ENCODE results near the gene PRKAG2.

Gene PRKAG2

DNA sequence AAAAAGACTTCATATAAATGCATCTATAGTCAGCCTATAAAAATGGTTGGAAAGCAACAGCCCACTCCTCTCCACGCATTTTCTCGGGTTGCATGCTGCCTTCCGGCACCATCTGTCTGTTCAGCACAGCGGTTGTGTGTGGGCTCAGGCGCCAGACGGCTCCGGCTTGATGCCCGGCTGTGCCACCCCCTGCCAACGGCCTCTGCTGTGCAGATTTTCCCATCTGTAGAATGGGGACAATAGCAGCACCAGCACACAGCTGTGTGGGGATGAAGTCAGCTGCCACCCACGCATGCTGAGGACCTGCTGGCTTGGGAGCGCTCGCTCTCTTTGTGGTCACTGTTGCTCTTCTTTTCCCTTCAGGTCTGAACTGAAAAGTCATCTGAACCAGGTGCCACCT is 19.5 kb downstream of the PRKAG2 start:
- H3K4me3 Mint-ChIP-seq: no peak overlapping the region
- no peaks in the 10 kb centered on the region for H3K9me3 Mint-ChIP-seq (ENCODE audit: low read depth)
- no peaks in the 10 kb centered on the region for H3K27me3 Mint-ChIP-seq
- H3K36me3 Mint-ChIP-seq: no peaks in the 10 kb centered on the region
- H3K27ac Mint-ChIP-seq: no peak overlapping the region
- H3K4me1 Mint-ChIP-seq (ENCODE audit: low read depth): peaks cover 24% of the 10 kb centered on the region

GRCh38 chr7:151856516-151856915 is 20.4 kb downstream of the PRKAG2 start:
- no peaks in the 10 kb centered on the region for H3K9me3 Mint-ChIP-seq (ENCODE audit: low read depth)
- no peak overlapping the region for H3K4me3 Mint-ChIP-seq
- no peaks in the 10 kb centered on the region for H3K27me3 Mint-ChIP-seq
- no peaks in the 10 kb centered on the region for H3K36me3 Mint-ChIP-seq
- peaks cover 29% of the 10 kb centered on the region for H3K4me1 Mint-ChIP-seq (ENCODE audit: low read depth)
- no peak overlapping the region for H3K27ac Mint-ChIP-seq

DNA sequence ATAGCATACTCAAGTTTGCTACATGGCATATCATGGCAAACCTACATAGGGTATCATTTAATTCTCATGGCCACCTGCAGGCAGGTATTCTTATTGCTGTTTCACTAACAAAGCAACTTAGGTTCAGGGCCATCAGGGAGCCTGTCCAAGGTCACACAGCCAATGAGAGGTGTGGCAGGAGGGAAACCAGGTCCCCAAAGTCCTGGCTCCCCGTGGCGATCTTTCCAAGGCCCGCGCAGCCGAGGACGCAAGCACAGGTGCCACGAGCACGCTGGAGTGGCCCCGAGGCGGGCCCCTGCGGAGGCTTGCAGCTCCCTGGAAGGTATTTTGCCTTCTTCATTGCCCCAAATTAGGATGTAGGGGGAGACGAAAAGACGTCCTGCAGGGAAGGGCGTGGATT is 20.8 kb downstream of the PRKAG2 start:
- H3K4me3 Mint-ChIP-seq: no peak overlapping the region
- no peaks in the 10 kb centered on the region for H3K36me3 Mint-ChIP-seq
- H3K27me3 Mint-ChIP-seq: no peaks in the 10 kb centered on the region
- peaks cover 33% of the 10 kb centered on the region for H3K4me1 Mint-ChIP-seq (ENCODE audit: low read depth)
- H3K9me3 Mint-ChIP-seq (ENCODE audit: low read depth): no peaks in the 10 kb centered on the region
- H3K27ac Mint-ChIP-seq: no peak overlapping the region

DNA sequence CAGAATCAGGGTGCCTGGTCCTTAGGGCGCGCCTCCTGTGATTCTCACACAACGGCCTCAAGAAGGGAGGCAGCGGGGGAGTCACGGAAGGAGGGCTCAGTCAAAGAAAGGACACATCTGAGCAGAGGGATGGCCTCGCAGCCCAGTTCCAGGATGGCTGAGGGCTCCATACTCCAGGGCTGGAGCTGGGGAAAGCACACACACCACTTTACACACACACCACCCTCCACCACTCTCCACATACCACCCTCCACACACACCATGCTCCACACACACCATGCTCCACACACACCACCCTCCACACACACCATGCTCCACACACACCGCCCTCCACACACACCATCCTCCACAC is 22.2 kb downstream of the PRKAG2 start:
- no peaks in the 10 kb centered on the region for H3K27me3 Mint-ChIP-seq
- no peak overlapping the region for H3K27ac Mint-ChIP-seq

DNA sequence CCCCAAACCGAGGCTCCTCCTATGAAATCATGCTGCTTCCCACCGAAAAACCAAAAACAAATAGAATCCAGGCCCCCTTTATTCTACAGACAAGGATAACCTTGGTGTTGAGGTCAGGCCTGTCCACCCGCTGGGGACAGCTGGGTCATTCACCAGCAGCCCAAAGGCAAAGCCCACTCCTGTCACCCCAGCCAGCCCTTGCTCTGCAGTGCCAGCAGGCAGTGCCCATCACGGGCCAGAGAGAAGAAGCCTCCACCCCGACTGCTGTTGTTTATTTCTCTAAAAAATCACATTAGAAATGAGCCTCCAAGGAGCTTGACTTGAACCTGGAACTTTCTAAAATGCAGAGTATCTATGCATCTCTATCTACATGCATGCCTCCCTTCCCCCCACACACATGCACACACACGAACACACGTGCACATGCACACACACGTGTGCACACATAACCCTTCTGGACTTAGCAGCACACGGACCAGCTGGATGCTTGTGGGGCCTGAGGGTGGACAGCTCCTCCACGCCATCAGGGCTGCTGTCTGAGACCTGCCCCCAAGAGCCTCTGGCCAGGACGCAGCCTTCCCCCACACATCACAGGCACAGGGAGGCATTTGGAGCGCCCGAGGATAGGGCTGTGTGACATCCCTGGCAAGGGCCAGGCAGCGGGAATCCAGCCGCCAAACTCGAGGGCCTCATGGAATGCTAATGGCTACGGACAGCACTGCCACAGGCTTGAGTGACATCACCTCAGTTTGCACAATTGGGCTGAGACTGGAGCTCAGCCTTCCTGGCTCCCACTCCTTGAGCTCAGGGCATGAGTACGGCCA is 22.8 kb downstream of the PRKAG2 start:
- Mint-ChIP-seq H3K4me1 (ENCODE audit: low read depth) (peaks cover 39% of the 10 kb centered on the region), H3K4me3 (no peak overlapping the region), H3K9me3 (ENCODE audit: low read depth) (no peaks in the 10 kb centered on the region), H3K36me3 (no peaks in the 10 kb centered on the region), H3K27me3 (no peaks in the 10 kb centered on the region), H3K27ac (no peak overlapping the region)

More for the DNA sequence above, 22.2 kb downstream of the PRKAG2 start:
- no peaks in the 10 kb centered on the region for H3K9me3 Mint-ChIP-seq (ENCODE audit: low read depth)
- H3K4me1 Mint-ChIP-seq (ENCODE audit: low read depth): peaks cover 39% of the 10 kb centered on the region
- no peaks in the 10 kb centered on the region for H3K36me3 Mint-ChIP-seq
- H3K4me3 Mint-ChIP-seq: no peak overlapping the region

GRCh38 chr7:151852486-151853396 is 24.2 kb downstream of the PRKAG2 start:
- no peaks in the 10 kb centered on the region for H3K27me3 Mint-ChIP-seq
- H3K27ac Mint-ChIP-seq: no peak overlapping the region
- no peaks in the 10 kb centered on the region for H3K9me3 Mint-ChIP-seq (ENCODE audit: low read depth)
- H3K4me3 Mint-ChIP-seq: no peak overlapping the region
- no peaks in the 10 kb centered on the region for H3K36me3 Mint-ChIP-seq
- peaks cover 38% of the 10 kb centered on the region for H3K4me1 Mint-ChIP-seq (ENCODE audit: low read depth)

DNA sequence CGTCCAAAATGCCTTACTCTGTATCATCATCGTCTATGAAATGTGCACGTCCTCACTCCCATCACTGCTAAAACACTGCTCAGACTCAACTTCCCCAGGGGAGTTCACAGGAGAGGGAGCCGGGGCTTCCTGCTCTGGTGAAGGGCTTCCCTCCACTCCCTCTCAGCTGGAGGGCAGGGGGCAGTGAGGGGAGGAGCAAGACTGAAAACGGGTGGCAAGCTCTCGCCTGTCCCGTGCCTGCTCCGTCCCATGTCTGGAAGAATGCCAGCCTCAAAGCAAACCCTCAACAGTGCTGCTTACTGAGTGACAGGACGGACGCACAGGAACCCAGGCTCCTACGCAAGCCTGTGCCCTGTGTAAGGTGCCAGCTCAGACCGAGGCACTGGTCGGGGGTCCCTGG is 25.1 kb downstream of the PRKAG2 start:
- Mint-ChIP-seq H3K27ac (peak overlapping the region; percentile 25), H3K9me3 (ENCODE audit: low read depth) (no peaks in the 10 kb centered on the region), H3K36me3 (no peaks in the 10 kb centered on the region), H3K4me3 (peak overlapping the region; percentile 30), H3K27me3 (no peaks in the 10 kb centered on the region), H3K4me1 (ENCODE audit: low read depth) (peaks cover 36% of the 10 kb centered on the region)

DNA sequence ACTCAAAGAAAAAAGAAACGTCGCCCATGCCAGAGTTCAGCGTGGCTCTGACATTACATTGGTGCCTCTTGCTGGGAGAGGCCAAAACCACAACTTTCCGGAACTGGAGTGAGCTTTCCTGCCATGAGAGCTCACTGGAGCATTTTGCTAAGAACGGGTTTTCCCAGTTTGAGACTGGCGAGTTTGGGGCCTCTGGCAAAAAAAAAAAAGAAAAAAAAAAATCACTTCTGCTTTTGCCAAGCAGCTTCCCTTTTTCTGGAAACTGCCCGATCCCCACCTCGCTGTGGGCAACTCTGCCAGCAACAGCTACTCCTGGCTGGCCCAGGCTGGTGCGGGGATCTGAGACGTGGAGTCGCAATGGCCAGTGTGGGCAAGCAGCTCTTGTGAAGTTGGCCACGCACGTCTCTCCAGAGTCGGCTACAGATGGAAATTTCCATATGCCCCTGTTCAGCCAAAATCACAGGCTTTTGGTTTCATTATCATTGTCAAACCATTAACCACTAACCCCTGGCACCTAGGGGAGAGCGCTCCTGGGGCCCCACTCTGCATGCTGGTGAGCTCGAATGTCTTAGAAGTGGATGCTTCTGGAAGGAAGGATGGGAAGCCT is 25.7 kb downstream of the PRKAG2 start:
- H3K4me3 Mint-ChIP-seq: peak overlapping the region; percentile 30
- H3K9me3 Mint-ChIP-seq (ENCODE audit: low read depth): no peaks in the 10 kb centered on the region
- H3K27me3 Mint-ChIP-seq: no peaks in the 10 kb centered on the region
- H3K27ac Mint-ChIP-seq: peak overlapping the region; percentile 25
- H3K4me1 Mint-ChIP-seq (ENCODE audit: low read depth): peaks cover 32% of the 10 kb centered on the region
- no peaks in the 10 kb centered on the region for H3K36me3 Mint-ChIP-seq

GRCh38 chr7:151850491-151851124 is 26.3 kb downstream of the PRKAG2 start:
- no peaks in the 10 kb centered on the region for H3K27me3 Mint-ChIP-seq
- H3K27ac Mint-ChIP-seq: peak overlapping the region; percentile 24
- H3K4me3 Mint-ChIP-seq: peak overlapping the region; percentile 30
- H3K36me3 Mint-ChIP-seq: no peaks in the 10 kb centered on the region
- H3K9me3 Mint-ChIP-seq (ENCODE audit: low read depth): no peaks in the 10 kb centered on the region
- peaks cover 28% of the 10 kb centered on the region for H3K4me1 Mint-ChIP-seq (ENCODE audit: low read depth)

- Mint-ChIP-seq H3K9me3 (ENCODE audit: low read depth) (no peaks in the 10 kb centered on the region), H3K4me1 (ENCODE audit: low read depth) (peaks cover 27% of the 10 kb centered on the region), H3K36me3 (peaks cover 2% of the 10 kb centered on the region), H3K27ac (no peak overlapping the region), H3K4me3 (no peak overlapping the region), H3K27me3 (no peaks in the 10 kb centered on the region)
Observed at GRCh38 chr7:151849879-151850260, 27.0 kb downstream of the PRKAG2 start.

DNA sequence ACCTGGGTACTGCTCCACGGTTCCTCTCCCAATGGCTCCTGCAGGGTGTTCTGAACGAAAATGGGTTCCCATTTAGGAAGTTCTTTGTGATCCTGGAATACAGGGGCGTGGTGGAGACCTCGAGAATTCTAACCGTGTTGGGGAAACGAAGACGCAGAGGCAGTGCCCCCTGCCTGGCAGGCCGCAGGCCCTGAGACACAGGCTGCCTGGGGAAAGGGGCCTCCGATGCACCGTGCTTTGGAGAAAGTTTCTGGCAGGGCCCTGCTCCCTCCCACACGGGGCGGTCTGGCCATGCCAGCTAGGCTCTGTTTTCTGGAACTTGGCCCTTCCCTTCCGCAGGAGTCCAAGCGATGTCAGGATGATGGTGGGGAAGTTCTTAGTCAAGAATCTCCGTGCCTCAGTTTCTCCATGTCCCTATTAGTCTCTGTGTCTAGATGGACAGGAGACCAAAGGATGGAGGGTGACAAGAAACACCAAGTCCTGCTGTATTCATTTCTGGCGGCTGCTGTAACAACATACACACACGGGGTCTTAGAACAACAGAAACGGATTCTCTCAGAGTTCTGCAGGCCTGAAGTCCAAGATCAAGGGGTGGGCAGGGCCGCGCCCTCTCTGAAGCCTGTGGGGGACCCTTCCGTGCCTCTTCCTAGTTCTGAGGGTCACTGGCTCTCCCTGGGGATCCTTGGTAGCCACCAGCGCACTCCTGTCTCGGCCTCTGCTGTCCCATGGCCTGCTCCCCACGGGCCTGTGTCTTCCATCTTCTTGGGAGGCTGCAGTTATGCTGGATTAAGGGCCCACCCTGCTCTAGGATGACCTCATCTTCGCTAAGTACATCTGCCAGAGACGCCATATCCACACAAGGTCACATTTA is 27.7 kb downstream of the PRKAG2 start:
- Mint-ChIP-seq H3K36me3 (peaks cover 2% of the 10 kb centered on the region), H3K4me3 (no peak overlapping the region), H3K9me3 (ENCODE audit: low read depth) (no peaks in the 10 kb centered on the region), H3K27me3 (no peaks in the 10 kb centered on the region), H3K4me1 (ENCODE audit: low read depth) (peaks cover 27% of the 10 kb centered on the region), H3K27ac (no peak overlapping the region)

GRCh38 chr7:151847681-151848081 is 29.2 kb downstream of the PRKAG2 start:
- Mint-ChIP-seq H3K27ac (no peak overlapping the region), H3K4me3 (no peak overlapping the region), H3K27me3 (no peaks in the 10 kb centered on the region), H3K4me1 (ENCODE audit: low read depth) (peaks cover 18% of the 10 kb centered on the region), H3K9me3 (ENCODE audit: low read depth) (no peaks in the 10 kb centered on the region), H3K36me3 (peaks cover 2% of the 10 kb centered on the region)

- H3K27ac Mint-ChIP-seq: no peak overlapping the region
Observed at GRCh38 chr7:151847136-151847535, 29.8 kb downstream of the PRKAG2 start.

More at GRCh38 chr7:151847136-151847535, 29.8 kb downstream of the PRKAG2 start:
- peaks cover 15% of the 10 kb centered on the region for H3K4me1 Mint-ChIP-seq (ENCODE audit: low read depth)
- no peak overlapping the region for H3K4me3 Mint-ChIP-seq
- H3K27me3 Mint-ChIP-seq: no peaks in the 10 kb centered on the region
- H3K36me3 Mint-ChIP-seq: peaks cover 2% of the 10 kb centered on the region
- no peaks in the 10 kb centered on the region for H3K9me3 Mint-ChIP-seq (ENCODE audit: low read depth)
